Measurements from ENCODE around the gene GOLGA6L24.
"Not testable (repeated sequence)": the region's sequence is repeated elsewhere in the genome, so short reads cannot be mapped to it uniquely, and the experiment has no call there.

Gene GOLGA6L24

GRCh38 chr15:28357984-28358383 lies at the start of gene GOLGA6L24:
GOLGA6L24 (minus strand) TSS chr15:28358084; CDS start chr15:28358023, 61 bp downstream.
- DNase-seq = not testable (repeated sequence)

GRCh38 chr15:28402774-28403435 lies 45.0 kb upstream of the GOLGA6L24 start:
- DNase-seq = not testable (repeated sequence)

- not testable (repeated sequence) for DNase-seq
These were observed 38.1 kb upstream of the GOLGA6L24 start for GRCh38 chr15:28396022-28396421.

- DNase-seq = not testable (repeated sequence)
These were observed 22.2 kb upstream of the GOLGA6L24 start for GRCh38 chr15:28380053-28380452.

GRCh38 chr15:28378364-28378763 lies 20.5 kb upstream of the GOLGA6L24 start, which contains the start of gene GOLGA8F:
GOLGA8F (plus strand) TSS chr15:28378664; CDS start chr15:28378762, 98 bp downstream.
- not testable (repeated sequence) for DNase-seq

- not testable (repeated sequence) for DNase-seq
These were observed 7.6 kb upstream of the GOLGA6L24 start for GRCh38 chr15:28365502-28365901.

GRCh38 chr15:28322129-28322588 lies 35.7 kb downstream of the GOLGA6L24 start, which contains the start of gene HERC2:
HERC2 (minus strand) TSS chr15:28322179; CDS start chr15:28321433, 746 bp downstream.
- not testable (repeated sequence) for DNase-seq

- not testable (repeated sequence) for DNase-seq
These were observed 36.4 kb downstream of the GOLGA6L24 start for GRCh38 chr15:28321358-28322078.

- DNase-seq = not testable (repeated sequence)
These were observed 38.2 kb downstream of the GOLGA6L24 start for GRCh38 chr15:28319725-28320124.

- DNase-seq = not testable (repeated sequence)
These were observed 39.1 kb downstream of the GOLGA6L24 start for GRCh38 chr15:28318828-28319227.

- DNase-seq = not testable (repeated sequence)
These were observed 39.8 kb downstream of the GOLGA6L24 start for GRCh38 chr15:28318122-28318521.

GRCh38 chr15:28316958-28317357 lies 40.9 kb downstream of the GOLGA6L24 start:
- not testable (repeated sequence) for DNase-seq

GRCh38 chr15:28310454-28310853 lies 47.4 kb downstream of the GOLGA6L24 start:
- DNase-seq = not testable (repeated sequence)

GRCh38 chr15:28308718-28309117 lies 49.2 kb downstream of the GOLGA6L24 start:
- not testable (repeated sequence) for DNase-seq

All from NCI-H1048 (cell line).